Activated T-helper 1 cell treated with Interleukin-2 at 50 U/mL for 16 hours (primary cell): ENCODE results near the gene FOXJ3.

ENCODE experiments used
- DNase-seq: peaks from one replicate; pipeline ENCODE4 v3.0.0-alpha.2; 2020; ENCODE audit warnings: low read depth

FOXJ3 gene

GRCh38 chr1:42189931-42190853 is 144.8 kb downstream of the FOXJ3 start:
- no peak for DNase-seq

- no peak for DNase-seq
These were observed 148.9 kb downstream of the FOXJ3 start for GRCh38 chr1:42186152-42186551.

- no peak for DNase-seq
These were observed 150.4 kb downstream of the FOXJ3 start for GRCh38 chr1:42184616-42185015.

- no peak for DNase-seq
These were observed 151.1 kb downstream of the FOXJ3 start for GRCh38 chr1:42183957-42184268.

GRCh38 chr1:42183210-42183956 is 151.7 kb downstream of the FOXJ3 start:
- no peak for DNase-seq

GRCh38 chr1:42181687-42182086 is 153.3 kb downstream of the FOXJ3 start:
- DNase-seq = no peak

- no peak for DNase-seq
These were observed 155.1 kb downstream of the FOXJ3 start for GRCh38 chr1:42179900-42180329.

- DNase-seq = no peak
These were observed 155.8 kb downstream of the FOXJ3 start for GRCh38 chr1:42179275-42179674.

- no peak for DNase-seq
These were observed 156.8 kb downstream of the FOXJ3 start for GRCh38 chr1:42178249-42178648.

- no peak for DNase-seq
These were observed 157.5 kb downstream of the FOXJ3 start for GRCh38 chr1:42177541-42177981.

- no peak for DNase-seq
These were observed 158.0 kb downstream of the FOXJ3 start for GRCh38 chr1:42176902-42177519.

GRCh38 chr1:42175314-42176054 is 159.6 kb downstream of the FOXJ3 start:
- no peak for DNase-seq

- no peak for DNase-seq
These were observed 160.9 kb downstream of the FOXJ3 start for GRCh38 chr1:42173961-42174735.

- DNase-seq = peak; percentile 50
These were observed 161.7 kb downstream of the FOXJ3 start for GRCh38 chr1:42173155-42173933.

GRCh38 chr1:42172381-42173133 is 162.5 kb downstream of the FOXJ3 start:
- DNase-seq = no peak

GRCh38 chr1:42171679-42172266 is 163.3 kb downstream of the FOXJ3 start:
- no peak for DNase-seq

- DNase-seq = no peak
These were observed 164.0 kb downstream of the FOXJ3 start for GRCh38 chr1:42170779-42171621.

GRCh38 chr1:42168763-42169162 is 166.3 kb downstream of the FOXJ3 start:
- no peak for DNase-seq

GRCh38 chr1:42168391-42168670 is 166.7 kb downstream of the FOXJ3 start:
- DNase-seq = no peak
